ENCODE data around the gene NT5C1A. TPM values are rescaled to one million over a fixed set of nuclear protein-coding genes. Genes with fewer than 3 reads are reported as not detected.

Gene NT5C1A
- total RNA-seq, 4 donors from 2014 or later, result 1.1 TPM; not detected in 3

DNA sequence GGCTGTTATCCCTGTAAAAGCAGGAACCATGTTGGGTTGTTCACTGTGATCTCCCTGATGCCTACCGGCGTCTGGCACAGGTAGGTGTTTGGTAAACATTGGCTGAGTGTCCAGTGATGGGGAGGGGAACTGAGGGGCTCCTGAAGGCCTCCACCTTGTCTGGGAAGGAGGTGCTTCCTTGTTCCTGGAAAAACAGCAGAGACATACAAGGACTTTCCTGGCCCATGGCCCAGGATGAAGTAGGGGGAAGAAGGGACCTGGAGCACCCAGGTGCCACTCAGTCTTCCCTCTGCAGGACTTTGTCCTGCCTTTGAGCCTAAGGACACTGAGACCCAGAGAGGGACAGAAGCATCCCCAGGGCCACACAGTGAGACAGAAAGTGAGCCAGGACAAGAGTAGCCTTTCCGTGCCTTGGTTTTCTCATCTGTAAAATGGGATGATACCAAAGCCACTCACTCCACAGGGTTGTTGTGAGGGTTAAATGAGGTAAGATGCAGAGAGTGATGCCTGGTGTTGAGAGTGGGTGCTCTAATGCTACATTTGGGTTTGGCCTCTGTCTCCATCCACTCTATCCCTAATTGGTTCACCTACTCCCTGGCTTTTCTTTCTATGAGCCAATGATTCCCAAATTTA is 26.4 kb downstream of the NT5C1A start:
- Histone ChIP-seq H3K36me3 (no peaks in the 10 kb centered on the region), H3K4me1 (peaks cover 0 to 17% (median 4%) of the 10 kb centered on the region in 3 donors)

DNA sequence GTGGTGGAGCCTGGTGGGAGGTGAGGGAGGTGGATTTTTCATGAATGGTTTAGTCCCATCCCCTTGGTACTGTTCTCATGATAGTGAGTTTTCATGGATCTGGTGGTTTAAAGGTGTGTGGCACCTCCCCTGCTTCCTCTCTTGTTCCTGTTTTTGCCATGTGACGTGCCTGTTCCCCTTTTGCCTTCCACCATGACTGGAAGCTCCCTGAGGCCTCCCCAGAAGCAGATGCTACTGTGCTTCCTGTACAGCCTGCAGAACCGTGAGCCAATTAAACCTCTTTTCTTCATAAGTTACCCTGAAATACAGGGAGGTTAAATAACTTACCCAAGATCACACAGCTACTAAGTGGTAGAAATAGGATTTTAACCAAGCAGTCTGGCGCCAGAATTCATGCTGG is 28.2 kb downstream of the NT5C1A start:
- no peaks in the 10 kb centered on the region for H3K9me3 ChIP-seq
- no peak overlapping the region for H3K27ac ChIP-seq
- WGBS, 2 donors (ENCODE audit: low coverage in 1 of 2), result 86% methylated on average over 2 of the region's 3 CpGs; no CpG with 5 or more reads in 1 of the 2 donors
- peaks cover 0 to 30% (median 4%) of the 10 kb centered on the region in 3 donors for H3K4me1 ChIP-seq
- H3K27me3 ChIP-seq, result peaks cover 37% of the 10 kb centered on the region
- H3K36me3 ChIP-seq, result no peaks in the 10 kb centered on the region
- ATAC-seq, result no peak
- TF ChIP-seq, protein P1, sequence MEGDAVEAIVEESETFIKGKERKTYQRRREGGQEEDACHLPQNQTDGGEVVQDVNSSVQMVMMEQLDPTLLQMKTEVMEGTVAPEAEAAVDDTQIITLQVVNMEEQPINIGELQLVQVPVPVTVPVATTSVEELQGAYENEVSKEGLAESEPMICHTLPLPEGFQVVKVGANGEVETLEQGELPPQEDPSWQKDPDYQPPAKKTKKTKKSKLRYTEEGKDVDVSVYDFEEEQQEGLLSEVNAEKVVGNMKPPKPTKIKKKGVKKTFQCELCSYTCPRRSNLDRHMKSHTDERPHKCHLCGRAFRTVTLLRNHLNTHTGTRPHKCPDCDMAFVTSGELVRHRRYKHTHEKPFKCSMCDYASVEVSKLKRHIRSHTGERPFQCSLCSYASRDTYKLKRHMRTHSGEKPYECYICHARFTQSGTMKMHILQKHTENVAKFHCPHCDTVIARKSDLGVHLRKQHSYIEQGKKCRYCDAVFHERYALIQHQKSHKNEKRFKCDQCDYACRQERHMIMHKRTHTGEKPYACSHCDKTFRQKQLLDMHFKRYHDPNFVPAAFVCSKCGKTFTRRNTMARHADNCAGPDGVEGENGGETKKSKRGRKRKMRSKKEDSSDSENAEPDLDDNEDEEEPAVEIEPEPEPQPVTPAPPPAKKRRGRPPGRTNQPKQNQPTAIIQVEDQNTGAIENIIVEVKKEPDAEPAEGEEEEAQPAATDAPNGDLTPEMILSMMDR (IDR thresholded peaks at IDR 0.05), result no peak
- no peak for TF ChIP-seq POLR2AphosphoS5 (IDR thresholded peaks at IDR 0.05)
- no peak for TF ChIP-seq EP300 (IDR thresholded peaks at IDR 0.05)
- TF ChIP-seq POLR2A (IDR thresholded peaks at IDR 0.05), result no peak
- no peak overlapping the region for H3K4me3 ChIP-seq

More for the DNA sequence above, 26.4 kb downstream of the NT5C1A start:
- peaks cover 19% of the 10 kb centered on the region for H3K27me3 ChIP-seq
- TF ChIP-seq POLR2A (IDR thresholded peaks at IDR 0.05), result no peak
- TF ChIP-seq, protein P1 (IDR thresholded peaks at IDR 0.05), result no peak
- TF ChIP-seq EP300 (IDR thresholded peaks at IDR 0.05), result no peak
- no peak for TF ChIP-seq POLR2AphosphoS5 (IDR thresholded peaks at IDR 0.05)
- no peak overlapping the region for H3K4me3 ChIP-seq
- WGBS, 2 donors (ENCODE audit: low coverage in 1 of 2), result 55 to 80% methylated on average over 1 to 2 of the region's 3 CpGs
- ATAC-seq, result no peak
- peak overlapping the region in 2 of 4 donors; percentile 54 to 74 for H3K27ac ChIP-seq
- no peaks in the 10 kb centered on the region for H3K9me3 ChIP-seq

DNA sequence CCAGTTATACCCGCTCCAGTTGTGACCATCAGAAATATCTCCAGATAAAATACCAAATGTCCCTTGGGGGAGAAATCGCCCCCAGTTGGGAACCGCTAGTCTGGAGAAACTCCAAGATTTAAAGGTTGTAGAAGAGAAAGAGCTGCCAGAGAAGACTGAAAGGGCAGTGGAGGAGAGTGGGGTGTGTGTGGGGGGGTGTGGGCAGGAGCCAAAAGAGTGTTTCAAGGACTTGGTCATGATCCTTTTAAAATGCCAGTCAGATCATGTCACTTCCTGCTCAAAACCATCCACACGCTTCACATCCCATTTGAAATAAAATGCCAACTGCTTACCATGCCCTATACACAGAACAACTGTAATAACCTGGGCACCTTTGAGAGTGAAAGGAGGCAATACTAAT is 29.1 kb downstream of the NT5C1A start:
- Histone ChIP-seq H3K4me3 (no peak overlapping the region), H3K27ac (no peak overlapping the region), H3K27me3 (peaks cover 46% of the 10 kb centered on the region), H3K4me1 (peaks cover 0 to 30% (median 4%) of the 10 kb centered on the region in 3 donors), H3K36me3 (no peaks in the 10 kb centered on the region), H3K9me3 (no peaks in the 10 kb centered on the region)
- WGBS, 2 donors (ENCODE audit: low coverage in 1 of 2), result 25 to 88% methylated on average over 1 of the region's 4 CpGs
- TF ChIP-seq, protein P1 (IDR thresholded peaks at IDR 0.05), result no peak
- TF ChIP-seq POLR2AphosphoS5 (IDR thresholded peaks at IDR 0.05), result no peak
- TF ChIP-seq EP300 (IDR thresholded peaks at IDR 0.05), result no peak
- TF ChIP-seq POLR2A (IDR thresholded peaks at IDR 0.05), result no peak
- no peak for ATAC-seq

DNA sequence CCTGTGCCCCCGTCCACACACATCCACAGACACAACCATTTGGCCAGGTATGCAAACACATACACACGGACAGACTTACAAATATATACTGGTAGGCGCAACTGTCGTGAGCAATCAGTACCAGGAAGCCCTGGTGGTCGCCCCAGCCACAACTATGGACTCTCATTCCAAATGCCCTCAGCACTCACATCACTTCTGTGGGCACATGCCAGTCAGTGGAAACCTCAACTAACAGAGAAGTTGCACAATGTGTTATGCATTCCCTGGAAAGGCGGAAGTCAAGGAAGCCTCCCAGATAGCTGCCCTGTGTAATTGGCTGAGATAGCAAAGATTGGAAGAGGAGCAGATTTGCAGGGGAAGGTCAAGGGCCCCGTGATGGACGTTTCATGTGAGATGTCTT is 31.0 kb downstream of the NT5C1A start:
- Histone ChIP-seq H3K4me3 (no peak overlapping the region), H3K9me3 (no peaks in the 10 kb centered on the region), H3K27me3 (peaks cover 57% of the 10 kb centered on the region), H3K27ac (no peak overlapping the region), H3K36me3 (no peaks in the 10 kb centered on the region), H3K4me1 (peaks cover 0 to 14% (median 0%) of the 10 kb centered on the region in 3 donors)
- WGBS, 2 donors (ENCODE audit: low coverage in 1 of 2), result 82 to 91% methylated on average over 3 to 4 of the region's 8 CpGs
- TF ChIP-seq, protein P1 (IDR thresholded peaks at IDR 0.05), result no peak
- TF ChIP-seq POLR2A (IDR thresholded peaks at IDR 0.05) (no peak), POLR2AphosphoS5 (IDR thresholded peaks at IDR 0.05) (no peak), EP300 (IDR thresholded peaks at IDR 0.05) (no peak)
- no peak for ATAC-seq

Measured in gastroesophageal sphincter (tissue), 4 donors.